Liver (tissue), 3 donors: ENCODE measurements around the gene DERL3.

Experiments
- CTCF ChIP-seq: fragments of 150-350 bp; IDR thresholded peaks from 2 replicates; pipeline ENCODE4 v1.5.1; 2017; ENCODE audit warnings: improper control_type of control experiment, low read depth, low read length; ENCODE audit not compliant: missing input control
- EGR1 ChIP-seq, 2 donors: IDR thresholded peaks; 2 replicates each; pipeline ENCODE4 v1.6.1; 2016 to 2018; ENCODE audit warnings: antibody characterized with exemption in 2 of 2, low read depth in 2 of 2
- GABPA ChIP-seq, 2 donors: IDR thresholded peaks in 1 of 2; conservative IDR thresholded peaks in 1 of 2; 2 replicates each; pipeline ENCODE4 v1.6.1; 2016; ENCODE audit warnings: antibody characterized with exemption in 2 of 2, mild to moderate bottlenecking in 1 of 2, moderate library complexity in 1 of 2
- NR2F2 ChIP-seq: IDR thresholded peaks from 2 replicates; pipeline ENCODE4 v1.6.1; 2016; ENCODE audit warnings: antibody characterized with exemption
- RAD21 ChIP-seq, 2 donors: IDR thresholded peaks; 2 replicates each; pipeline ENCODE4 v1.6.1; 2016; ENCODE audit warnings: antibody characterized with exemption in 2 of 2, mild to moderate bottlenecking in 2 of 2
- SP1 ChIP-seq: IDR thresholded peaks from 2 replicates; pipeline ENCODE4 v1.6.1; 2018; ENCODE audit warnings: antibody characterized with exemption, mild to moderate bottlenecking
- TAF1 ChIP-seq: conservative IDR thresholded peaks from 2 replicates; pipeline ENCODE4 v1.6.1; 2016; ENCODE audit warnings: antibody characterized with exemption, mild to moderate bottlenecking
- TF ChIP-seq, protein P1 (sequence below): IDR thresholded peaks from 2 replicates; pipeline ENCODE4 v1.6.1; 2016; ENCODE audit warnings: antibody characterized with exemption
- TF ChIP-seq, protein P2 (sequence below): IDR thresholded peaks from 2 replicates; pipeline ENCODE4 v1.6.1; 2016; ENCODE audit warnings: antibody characterized with exemption
- TF ChIP-seq, protein P3 (sequence below): IDR thresholded peaks from 2 replicates; pipeline ENCODE4 v1.6.1; 2016; ENCODE audit warnings: antibody characterized with exemption, mild to moderate bottlenecking
- donor health status: healthy.
- donor health status: healthy.

GRCh38 chr22:23857606-23858483, 19.0 kb upstream of the DERL3 start, which contains the start of gene SLC2A11:
- TF ChIP-seq, protein P1, sequence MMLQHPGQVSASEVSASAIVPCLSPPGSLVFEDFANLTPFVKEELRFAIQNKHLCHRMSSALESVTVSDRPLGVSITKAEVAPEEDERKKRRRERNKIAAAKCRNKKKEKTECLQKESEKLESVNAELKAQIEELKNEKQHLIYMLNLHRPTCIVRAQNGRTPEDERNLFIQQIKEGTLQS = no peak
- TF ChIP-seq CTCF (peak; percentile 38), EGR1 (IDR thresholded peaks at IDR 0.05; ENCODE audit: low read depth in 2 of 2) (no peak), RAD21 (IDR thresholded peaks at IDR 0.05) (peak; percentile 24 to 54), GABPA (IDR thresholded peaks at IDR 0.05 in 1 of 2, conservative IDR thresholded peaks at IDR 0.05 in 1 of 2) (no peak), NR2F2 (no peak), SP1 (no peak), TAF1 (peak; percentile 9)
- TF ChIP-seq, protein P2, sequence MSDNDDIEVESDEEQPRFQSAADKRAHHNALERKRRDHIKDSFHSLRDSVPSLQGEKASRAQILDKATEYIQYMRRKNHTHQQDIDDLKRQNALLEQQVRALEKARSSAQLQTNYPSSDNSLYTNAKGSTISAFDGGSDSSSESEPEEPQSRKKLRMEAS = no peak
- TF ChIP-seq, protein P3, sequence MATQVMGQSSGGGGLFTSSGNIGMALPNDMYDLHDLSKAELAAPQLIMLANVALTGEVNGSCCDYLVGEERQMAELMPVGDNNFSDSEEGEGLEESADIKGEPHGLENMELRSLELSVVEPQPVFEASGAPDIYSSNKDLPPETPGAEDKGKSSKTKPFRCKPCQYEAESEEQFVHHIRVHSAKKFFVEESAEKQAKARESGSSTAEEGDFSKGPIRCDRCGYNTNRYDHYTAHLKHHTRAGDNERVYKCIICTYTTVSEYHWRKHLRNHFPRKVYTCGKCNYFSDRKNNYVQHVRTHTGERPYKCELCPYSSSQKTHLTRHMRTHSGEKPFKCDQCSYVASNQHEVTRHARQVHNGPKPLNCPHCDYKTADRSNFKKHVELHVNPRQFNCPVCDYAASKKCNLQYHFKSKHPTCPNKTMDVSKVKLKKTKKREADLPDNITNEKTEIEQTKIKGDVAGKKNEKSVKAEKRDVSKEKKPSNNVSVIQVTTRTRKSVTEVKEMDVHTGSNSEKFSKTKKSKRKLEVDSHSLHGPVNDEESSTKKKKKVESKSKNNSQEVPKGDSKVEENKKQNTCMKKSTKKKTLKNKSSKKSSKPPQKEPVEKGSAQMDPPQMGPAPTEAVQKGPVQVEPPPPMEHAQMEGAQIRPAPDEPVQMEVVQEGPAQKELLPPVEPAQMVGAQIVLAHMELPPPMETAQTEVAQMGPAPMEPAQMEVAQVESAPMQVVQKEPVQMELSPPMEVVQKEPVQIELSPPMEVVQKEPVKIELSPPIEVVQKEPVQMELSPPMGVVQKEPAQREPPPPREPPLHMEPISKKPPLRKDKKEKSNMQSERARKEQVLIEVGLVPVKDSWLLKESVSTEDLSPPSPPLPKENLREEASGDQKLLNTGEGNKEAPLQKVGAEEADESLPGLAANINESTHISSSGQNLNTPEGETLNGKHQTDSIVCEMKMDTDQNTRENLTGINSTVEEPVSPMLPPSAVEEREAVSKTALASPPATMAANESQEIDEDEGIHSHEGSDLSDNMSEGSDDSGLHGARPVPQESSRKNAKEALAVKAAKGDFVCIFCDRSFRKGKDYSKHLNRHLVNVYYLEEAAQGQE = no peak
